ENCODE measurements around the gene THBS3. TPM values are rescaled to one million over a fixed set of nuclear protein-coding genes. Genes with fewer than 3 reads are reported as not detected.

The THBS3 gene
- total and polyA plus RNA-seq, 4 donors: 11.4 to 33.1 (median 24.4) TPM

DNA sequence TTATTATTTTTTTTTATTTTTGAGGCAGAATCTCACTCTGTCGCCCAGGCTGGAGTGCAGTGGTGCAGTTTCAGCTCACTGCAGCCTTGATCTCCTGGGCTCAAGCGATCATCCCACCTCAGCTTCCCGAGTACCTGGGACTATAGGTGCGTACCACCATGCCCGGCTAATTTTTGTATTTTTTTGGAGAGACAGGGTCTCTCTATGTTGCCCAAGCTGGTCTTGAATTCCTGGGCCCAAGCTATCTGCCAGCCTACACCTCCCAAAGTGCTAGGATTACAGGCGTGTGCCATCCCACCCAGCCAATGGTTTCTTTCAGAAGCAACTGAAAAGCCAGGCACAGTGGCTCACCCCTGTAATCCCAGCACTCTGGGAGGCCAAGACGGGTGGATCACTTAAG, 36.9 kb downstream of the THBS3 start:
- H3K27ac ChIP-seq (ENCODE audit: low read depth in 1 of 2, low read length in 1 of 2): no peak overlapping the region
- ATAC-seq (ENCODE audit: insufficient read depth, low FRiP score): no peak
- DNase-seq: no peak
- peaks cover 0 to 17% (median 8%) of the 10 kb centered on the region in 4 donors for H3K36me3 ChIP-seq (ENCODE audit: control insufficient read depth in 4 of 4, insufficient read depth in 4 of 4, low read length in 4 of 4)
- H3K9me3 ChIP-seq (ENCODE audit: control insufficient read depth in 4 of 4, insufficient read depth in 3 of 4, low read length in 3 of 4): no peaks in the 10 kb centered on the region
- peaks cover 0 to 40% (median 8%) of the 10 kb centered on the region in 5 donors for H3K4me1 ChIP-seq (ENCODE audit: control insufficient read depth in 5 of 5, insufficient read depth in 5 of 5, low read length in 5 of 5)
- WGBS, 2 donors: 96 to 97% methylated on average over 7 of the region's 7 CpGs
- TF ChIP-seq, protein P1, sequence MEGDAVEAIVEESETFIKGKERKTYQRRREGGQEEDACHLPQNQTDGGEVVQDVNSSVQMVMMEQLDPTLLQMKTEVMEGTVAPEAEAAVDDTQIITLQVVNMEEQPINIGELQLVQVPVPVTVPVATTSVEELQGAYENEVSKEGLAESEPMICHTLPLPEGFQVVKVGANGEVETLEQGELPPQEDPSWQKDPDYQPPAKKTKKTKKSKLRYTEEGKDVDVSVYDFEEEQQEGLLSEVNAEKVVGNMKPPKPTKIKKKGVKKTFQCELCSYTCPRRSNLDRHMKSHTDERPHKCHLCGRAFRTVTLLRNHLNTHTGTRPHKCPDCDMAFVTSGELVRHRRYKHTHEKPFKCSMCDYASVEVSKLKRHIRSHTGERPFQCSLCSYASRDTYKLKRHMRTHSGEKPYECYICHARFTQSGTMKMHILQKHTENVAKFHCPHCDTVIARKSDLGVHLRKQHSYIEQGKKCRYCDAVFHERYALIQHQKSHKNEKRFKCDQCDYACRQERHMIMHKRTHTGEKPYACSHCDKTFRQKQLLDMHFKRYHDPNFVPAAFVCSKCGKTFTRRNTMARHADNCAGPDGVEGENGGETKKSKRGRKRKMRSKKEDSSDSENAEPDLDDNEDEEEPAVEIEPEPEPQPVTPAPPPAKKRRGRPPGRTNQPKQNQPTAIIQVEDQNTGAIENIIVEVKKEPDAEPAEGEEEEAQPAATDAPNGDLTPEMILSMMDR (IDR thresholded peaks at IDR 0.05; ENCODE audit: control extremely low read depth, extremely low read depth): no peak
- no peaks in the 10 kb centered on the region for H3K27me3 ChIP-seq (ENCODE audit: control insufficient read depth in 3 of 3, insufficient read depth in 3 of 3, low read length in 2 of 3)
- no peak overlapping the region for H3K4me3 ChIP-seq
- H3K9ac ChIP-seq (ENCODE audit: insufficient read depth in 1 of 2, low read length in 2 of 2): no peak overlapping the region

DNA sequence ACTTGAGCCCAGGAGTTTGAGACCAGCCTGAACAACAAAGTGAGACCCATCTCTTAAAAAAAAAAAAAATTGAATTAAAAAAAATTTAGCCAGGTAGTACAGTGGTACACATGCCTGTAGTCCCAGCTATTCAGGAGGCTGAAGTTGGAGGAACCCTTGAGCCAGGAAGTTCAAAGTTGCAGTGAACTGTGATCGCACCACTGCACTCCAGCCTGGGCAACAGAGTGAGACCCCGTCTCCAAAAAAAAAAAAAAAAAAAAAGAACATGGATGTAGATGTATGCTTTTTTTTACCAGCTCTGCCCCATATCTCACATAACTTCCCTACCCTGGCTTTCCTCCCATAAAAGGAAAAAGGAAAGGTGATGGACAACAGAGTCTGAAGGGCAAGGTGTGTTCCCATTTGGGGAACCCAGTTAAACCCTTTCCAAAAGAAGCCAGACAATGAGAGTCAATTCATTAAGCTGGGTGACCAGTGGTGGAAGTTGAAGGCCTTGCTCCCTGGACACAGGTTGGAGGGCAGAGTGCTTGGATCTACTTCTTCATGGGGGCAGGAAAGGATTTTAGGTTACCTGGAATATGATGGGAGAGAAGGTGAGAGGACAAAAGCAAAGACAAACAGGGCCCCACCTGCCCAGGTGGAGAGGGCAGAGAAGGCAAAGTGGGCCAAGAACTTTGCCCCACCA, 37.5 kb downstream of the THBS3 start:
- Histone ChIP-seq H3K27ac (ENCODE audit: low read depth in 1 of 2, low read length in 1 of 2) (no peak overlapping the region), H3K36me3 (ENCODE audit: control insufficient read depth in 4 of 4, insufficient read depth in 4 of 4, low read length in 4 of 4) (peaks cover 0 to 17% (median 8%) of the 10 kb centered on the region in 4 donors), H3K27me3 (ENCODE audit: control insufficient read depth in 3 of 3, insufficient read depth in 3 of 3, low read length in 2 of 3) (no peaks in the 10 kb centered on the region), H3K4me3 (no peak overlapping the region), H3K9me3 (ENCODE audit: control insufficient read depth in 4 of 4, insufficient read depth in 3 of 4, low read length in 3 of 4) (no peaks in the 10 kb centered on the region), H3K9ac (ENCODE audit: insufficient read depth in 1 of 2, low read length in 2 of 2) (no peak overlapping the region), H3K4me1 (ENCODE audit: control insufficient read depth in 5 of 5, insufficient read depth in 5 of 5, low read length in 5 of 5) (peaks cover 0 to 41% (median 8%) of the 10 kb centered on the region in 5 donors)
- DNase-seq (no peak), ATAC-seq (ENCODE audit: insufficient read depth, low FRiP score) (no peak)
- TF ChIP-seq, protein P1 (IDR thresholded peaks at IDR 0.05; ENCODE audit: control extremely low read depth, extremely low read depth): no peak
- 90 to 99% methylated on average over 2 of the region's 2 CpGs for WGBS, 2 donors

DNA sequence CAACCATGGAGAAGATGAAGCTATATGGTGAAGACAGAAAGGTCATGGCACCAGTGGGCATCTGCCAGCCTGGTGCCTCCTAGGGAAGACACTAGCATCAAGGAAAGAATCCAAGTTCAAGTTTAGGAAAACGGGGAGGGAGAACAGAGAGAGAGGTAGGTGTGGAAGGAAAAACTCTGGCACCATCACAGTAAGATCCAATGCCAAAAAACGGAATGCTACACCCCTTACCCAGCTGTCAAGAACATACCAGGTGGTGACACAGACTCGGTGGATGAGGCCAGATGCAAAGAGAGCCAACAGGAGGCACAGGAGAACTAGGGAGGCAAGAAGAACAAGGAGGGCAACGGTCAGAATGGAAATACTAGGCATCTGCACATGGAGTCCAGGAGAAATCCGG, 38.2 kb downstream of the THBS3 start:
- no peak for ATAC-seq (ENCODE audit: insufficient read depth, low FRiP score)
- H3K9ac ChIP-seq (ENCODE audit: insufficient read depth in 1 of 2, low read length in 2 of 2): no peak overlapping the region
- peaks cover 0 to 17% (median 8%) of the 10 kb centered on the region in 4 donors for H3K36me3 ChIP-seq (ENCODE audit: control insufficient read depth in 4 of 4, insufficient read depth in 4 of 4, low read length in 4 of 4)
- H3K4me1 ChIP-seq (ENCODE audit: control insufficient read depth in 5 of 5, insufficient read depth in 5 of 5, low read length in 5 of 5): peaks cover 0 to 39% (median 6%) of the 10 kb centered on the region in 5 donors
- H3K9me3 ChIP-seq (ENCODE audit: control insufficient read depth in 4 of 4, insufficient read depth in 3 of 4, low read length in 3 of 4): no peaks in the 10 kb centered on the region
- no peaks in the 10 kb centered on the region for H3K27me3 ChIP-seq (ENCODE audit: control insufficient read depth in 3 of 3, insufficient read depth in 3 of 3, low read length in 2 of 3)
- no peak overlapping the region for H3K27ac ChIP-seq (ENCODE audit: low read depth in 1 of 2, low read length in 1 of 2)
- TF ChIP-seq, protein P1 (IDR thresholded peaks at IDR 0.05; ENCODE audit: control extremely low read depth, extremely low read depth): no peak
- H3K4me3 ChIP-seq: no peak overlapping the region
- 79 to 93% methylated on average over 5 of the region's 5 CpGs for WGBS, 2 donors
- no peak for DNase-seq
